ENCODE data around the gene LILRA5.
"Not testable (repeated sequence)": the region's sequence is repeated elsewhere in the genome, so short reads cannot be mapped to it uniquely, and the experiment has no call there.

Gene LILRA5

DNA sequence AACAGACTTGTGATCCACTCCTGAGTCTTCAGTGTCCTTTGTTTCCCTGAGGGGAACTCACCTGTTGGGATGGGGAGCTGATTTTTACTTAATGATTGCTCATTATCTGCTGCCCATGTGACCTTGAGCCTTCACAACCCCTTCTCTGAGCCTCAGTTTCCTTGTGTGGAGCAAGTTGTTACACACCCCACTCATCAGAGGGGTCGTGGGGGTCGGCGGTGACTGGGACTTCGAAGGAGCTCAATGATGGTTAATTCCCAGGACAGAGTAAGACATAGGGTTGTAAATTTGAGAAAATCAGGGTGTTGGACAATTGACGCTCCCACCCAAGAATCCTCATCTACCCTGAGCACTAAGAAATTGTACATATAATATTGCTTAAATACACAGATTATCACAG is 13.5 kb downstream of the LILRA5 start:
- DNase-seq = no peak

DNA sequence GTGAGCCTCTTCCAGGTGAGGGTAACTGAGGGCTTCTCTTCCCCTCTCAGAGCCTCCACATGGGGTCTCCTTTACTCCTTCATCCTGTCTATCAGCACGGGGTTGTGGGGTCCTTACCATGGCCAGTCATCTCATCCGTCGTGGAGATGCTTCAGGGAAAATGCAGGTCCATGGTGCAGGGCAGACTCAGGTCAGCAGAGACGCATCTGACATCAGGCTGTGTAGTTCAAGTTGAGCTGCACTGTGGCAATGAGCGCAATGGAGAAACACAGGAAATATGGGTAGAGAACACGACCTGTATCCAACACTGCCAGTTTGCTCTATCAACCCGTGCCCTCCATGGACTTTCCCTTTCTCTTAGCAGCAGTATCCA is 13.9 kb downstream of the LILRA5 start:
- no peak for DNase-seq

DNA sequence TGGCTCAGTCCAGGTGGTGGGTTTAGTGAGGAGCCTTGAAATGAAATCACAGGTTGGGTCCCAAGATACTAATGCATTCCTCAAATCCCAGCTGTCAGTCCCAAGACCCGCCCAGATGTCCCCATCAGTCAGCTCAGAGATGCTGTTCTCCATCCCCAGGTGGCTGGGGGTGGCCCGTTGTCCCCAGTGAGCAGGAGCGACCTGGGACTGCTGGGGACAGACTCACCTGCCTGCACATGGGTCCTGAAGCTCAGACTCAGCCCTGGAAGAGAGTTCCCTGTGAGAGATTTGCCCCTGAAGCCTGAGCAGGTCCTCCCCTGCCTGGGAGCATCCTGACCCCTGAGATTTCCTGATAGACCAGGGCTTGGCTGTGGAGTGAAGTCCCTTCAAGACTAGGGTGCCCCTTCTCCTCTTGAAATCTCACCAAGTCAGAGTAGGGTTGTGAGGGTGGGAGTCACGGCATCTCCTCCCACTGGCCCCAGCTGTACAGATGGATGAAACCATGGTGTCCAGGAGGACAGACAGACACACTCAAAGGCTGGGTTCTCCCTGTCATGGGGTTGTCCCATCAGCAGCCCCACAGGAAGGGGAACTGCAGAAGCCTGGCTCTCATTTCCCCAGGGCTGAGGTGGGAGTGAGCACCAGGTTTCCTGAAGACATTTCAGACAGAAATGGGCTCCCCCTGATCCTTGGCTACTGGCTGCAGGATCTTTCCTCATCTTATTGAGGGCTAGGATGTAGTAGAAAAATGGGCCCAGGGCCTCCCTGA is 14.4 kb downstream of the LILRA5 start:
- DNase-seq = no peak

DNA sequence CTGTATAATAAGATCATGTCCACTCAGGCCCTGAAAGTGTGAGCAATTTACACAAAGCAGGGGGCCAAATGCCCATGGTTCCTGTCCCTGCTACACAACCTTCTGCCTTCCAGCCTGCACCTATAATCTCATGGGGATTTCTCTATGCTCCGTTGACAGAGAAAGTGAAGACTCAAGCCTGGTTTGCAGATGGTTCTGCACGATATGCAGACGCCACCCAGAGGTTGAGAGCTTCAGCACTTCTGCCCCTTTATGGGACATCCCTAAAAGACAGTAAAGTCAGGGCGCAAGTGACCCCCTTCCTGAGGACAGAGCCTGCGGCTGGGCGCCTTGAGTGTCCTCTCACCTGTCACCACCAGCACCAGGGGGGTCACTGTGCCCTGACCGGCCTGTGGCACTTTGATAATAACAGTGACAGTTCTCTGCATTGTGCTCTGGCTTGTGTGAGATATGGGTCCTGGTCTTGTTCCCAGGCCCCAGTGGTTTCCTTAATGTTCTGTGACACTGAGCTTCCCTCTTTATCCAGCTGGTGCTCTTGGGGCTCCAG is 15.1 kb downstream of the LILRA5 start:
- DNase-seq = no peak

DNA sequence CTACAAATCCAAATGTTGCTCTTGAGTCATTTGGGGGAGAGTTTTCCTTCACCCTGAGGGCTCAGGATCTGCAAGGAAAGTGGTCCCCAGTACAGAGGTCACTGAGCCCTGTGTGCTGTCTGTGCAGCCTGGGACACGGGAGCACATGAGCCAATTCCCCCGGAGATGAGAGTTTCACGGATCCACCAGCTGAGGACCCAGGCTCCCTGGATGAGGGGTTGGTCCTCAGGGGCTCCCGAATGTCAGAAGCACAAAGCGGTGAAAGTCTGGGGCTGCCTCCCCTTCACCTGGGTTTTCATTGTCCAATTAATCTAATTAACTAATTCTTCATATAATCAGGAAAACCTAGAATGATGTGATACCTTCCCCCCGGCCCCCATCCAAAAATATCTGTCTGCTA is 18.4 kb downstream of the LILRA5 start:
- DNase-seq = no peak

DNA sequence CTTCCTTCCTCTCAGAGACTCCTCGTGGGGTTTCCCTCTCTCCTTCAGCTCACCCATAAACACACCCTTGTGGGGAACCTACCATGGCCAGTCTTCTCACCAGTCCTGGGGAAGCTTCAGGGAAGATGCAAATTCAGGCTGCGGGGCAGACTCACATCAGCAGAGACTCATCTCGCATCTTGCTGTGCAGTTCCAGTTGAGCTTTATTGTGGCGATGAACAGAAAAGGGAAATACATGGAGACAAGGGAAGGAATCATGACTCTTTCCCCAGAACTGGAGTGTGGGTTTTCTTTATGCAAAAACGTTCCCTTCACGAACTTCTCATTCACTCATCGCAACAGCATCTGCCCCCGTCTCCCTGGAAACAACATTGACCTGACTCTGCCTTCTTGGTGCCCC is 23.8 kb downstream of the LILRA5 start:
- DNase-seq = not testable (repeated sequence)

DNA sequence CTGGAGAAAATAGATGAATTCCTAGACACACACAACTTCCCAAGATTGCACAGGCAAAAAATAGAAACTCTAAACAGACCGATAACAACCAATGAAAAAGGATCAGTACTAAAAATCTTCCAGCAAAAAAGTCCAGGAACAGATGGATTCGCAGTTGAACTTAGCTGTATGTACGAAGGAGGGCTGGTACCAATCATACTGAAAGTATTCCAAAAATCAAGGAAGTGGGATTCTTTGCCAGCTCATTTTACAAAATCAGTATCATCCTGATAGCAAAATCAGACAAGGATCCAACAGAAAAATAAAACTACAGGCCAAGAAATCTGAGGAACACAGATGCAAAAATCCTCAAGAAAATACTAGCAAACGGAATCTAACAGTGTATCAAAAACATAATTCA is 25.5 kb downstream of the LILRA5 start:
- no peak for DNase-seq

DNA sequence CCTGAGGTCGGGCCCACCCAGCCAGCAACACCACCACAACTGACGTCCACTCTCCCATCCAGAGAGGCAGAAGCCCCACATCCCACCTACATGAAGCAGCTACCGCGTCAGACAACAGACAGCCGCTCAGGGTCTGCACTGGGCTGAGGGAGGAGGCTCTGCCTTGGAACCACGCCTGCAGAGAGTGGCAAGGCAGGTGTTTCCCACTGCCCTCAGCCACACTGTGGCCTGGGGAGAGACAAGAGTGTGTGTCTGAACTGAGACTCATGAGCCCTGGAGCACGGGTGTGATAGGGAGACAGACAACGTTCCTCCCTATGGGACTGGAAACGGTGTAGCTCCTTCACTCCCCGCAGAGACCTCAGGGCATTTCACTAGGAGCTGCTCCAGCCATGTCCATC is 26.7 kb downstream of the LILRA5 start:
- not testable (repeated sequence) for DNase-seq

DNA sequence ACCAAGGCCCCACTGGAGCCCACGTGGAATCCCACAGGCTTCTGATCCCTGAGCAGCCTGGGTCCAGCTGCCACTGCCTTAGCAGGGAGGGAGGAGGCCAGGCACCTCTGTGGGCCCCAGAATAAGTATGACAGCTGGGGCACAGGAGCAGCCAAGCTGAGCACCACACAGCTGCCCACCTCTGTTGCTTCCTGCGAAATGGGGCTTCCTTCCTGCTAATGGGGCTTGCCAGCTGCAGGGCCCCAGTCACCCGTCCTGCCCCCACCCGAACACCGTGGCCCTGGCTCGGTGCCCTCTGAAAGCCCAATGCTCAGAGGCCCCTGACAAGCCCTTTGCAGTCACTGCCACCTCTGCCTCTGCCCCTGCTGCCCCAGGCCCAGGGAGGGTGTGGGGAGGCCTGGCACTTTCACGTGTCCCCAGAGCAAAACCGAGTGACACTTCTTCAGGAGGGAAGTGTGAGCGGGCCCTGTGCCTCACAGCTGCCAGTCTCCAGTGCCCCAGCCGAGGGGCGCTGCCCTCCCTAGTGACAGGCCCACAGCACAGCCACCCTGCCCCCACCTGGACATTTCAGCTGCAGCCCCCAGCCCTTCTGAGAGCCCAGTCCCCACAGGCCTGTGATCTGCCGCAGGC is 27.4 kb downstream of the LILRA5 start:
- DNase-seq = not testable (repeated sequence)

DNA sequence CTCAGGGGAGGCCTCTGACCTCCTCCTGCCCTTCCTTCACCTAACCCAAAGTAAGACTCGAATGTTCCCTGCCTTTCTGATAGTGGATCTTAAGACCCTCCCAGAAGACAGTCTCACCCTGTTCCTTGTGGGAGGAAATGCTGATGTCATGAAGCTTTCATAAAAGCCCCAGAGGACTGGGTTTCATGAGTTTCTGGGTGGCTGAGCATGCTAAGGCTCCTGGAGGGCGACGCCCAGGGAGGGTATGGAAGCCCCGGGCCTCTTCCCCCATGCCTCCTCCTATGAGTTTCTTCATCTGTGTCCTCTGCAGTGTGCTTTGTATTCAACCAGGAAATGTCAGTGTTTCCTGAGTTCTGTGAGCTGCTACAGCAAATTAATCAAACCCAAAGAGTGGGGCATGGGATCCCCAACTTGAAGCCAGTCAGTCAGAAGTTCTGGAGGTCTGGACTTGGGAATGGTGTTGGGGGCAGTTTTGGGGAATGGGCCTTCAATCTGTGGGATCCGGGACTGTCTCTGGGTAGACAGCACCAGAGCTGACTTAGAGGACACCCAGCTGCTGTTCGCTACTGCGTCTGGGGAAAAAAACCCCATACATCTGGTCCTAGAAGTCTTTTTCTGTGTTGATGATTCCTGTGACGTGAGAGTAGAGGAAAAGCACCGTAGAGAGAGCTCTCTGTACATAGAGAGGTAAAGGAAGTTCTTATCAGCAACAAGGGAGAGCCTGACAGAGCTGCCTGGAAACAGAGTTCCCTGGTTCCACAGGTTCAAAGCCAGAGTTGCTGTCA is 30.1 kb downstream of the LILRA5 start:
- no peak for DNase-seq

DNA sequence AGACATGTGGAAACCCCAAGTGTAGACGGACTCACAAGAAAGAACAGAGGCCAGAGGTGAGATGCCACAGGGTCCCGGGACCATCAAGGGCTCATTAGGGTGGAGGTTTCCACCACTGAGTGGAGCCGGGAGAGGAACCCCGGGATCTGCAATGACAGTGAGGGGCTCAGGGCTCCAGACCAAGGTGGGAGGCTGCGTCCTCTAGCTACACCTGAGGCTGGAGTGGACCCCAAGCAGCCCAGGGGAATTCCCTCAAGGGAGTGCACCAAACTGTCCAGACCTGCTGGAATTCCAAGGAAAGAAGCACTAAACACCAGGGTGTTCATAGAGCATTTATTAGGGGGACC is 31.3 kb downstream of the LILRA5 start:
- DNase-seq = not testable (repeated sequence)

DNA sequence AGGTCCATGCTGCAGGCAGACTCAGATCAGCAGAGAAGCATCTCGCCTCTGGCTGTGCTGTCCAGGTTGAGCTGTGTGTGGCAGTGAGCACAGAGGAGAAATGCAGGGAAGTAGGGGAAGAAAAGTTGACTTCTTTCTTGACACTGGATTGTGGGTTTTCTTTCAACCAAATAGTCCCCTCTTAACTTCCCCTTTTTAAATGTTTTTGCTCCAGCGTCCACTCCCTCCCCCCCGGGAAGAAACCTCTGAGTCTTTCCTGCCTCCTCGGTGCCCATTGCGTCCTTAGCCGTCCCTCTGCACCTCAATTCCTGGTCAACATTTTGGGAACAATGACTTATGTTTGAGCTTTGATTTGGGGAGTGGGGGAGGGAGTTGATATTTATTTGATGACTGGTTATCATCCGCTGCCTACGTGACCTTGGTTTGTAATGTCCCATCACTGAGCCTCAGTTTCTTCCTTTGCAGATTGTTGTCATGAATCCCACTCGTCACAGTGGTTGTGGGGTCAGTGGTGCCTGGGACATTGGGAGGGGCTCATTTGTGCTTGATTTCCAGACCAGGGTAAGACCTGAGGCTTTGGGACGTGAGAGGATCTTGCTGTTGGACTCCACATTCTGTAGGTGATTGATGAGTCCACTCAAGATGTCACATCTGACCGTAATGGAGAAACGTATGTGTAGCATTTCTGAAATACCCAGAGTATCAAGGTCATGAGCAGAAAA is 31.8 kb downstream of the LILRA5 start, which contains the start of gene LILRB2:
TSS of gene LILRB2 (minus strand) at position 104 of the 722 bp plus-strand sequence. CDS start 614 bp downstream, outside the sequence.
- DNase-seq = no peak

DNA sequence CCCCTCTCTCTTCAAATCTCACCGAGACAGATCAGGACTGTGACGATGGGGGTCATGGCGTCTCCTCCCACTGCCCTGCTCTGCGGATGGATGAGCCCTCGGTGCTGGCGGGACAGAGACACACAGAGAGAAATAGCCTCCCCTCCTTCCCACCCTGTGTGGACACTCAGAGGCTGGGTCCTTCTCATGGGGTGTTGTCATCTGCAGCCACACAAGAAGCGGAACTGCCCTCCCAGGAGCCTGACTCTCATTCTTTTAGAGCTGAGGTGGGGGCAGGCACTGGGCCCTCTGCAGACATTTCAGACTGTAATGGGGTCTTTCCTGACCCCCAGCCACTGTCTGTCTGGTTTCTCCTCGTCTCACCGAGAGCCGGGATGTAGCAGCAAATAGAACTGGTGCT is 32.5 kb downstream of the LILRA5 start:
- not testable (repeated sequence) for DNase-seq

DNA sequence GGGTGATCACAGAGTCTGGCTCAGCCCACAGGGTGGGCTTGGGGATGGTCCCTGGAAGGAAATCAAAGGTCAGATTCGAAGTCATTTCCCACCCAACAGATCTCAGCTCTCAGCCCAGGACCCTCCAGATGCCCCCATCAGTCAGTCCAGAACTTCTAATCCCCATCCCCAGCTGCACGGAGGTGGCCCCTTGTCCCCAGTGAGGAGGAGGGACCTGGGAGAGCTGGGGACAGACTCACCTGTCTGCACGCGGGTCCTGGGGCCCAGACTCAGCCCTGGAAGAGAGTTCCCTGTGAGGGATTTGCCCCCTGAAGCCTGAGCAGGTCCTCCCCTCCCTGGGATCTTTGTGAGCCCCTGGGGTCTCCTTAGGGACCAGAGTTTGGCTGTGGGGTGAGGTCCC is 32.9 kb downstream of the LILRA5 start:
- DNase-seq = not testable (repeated sequence)

DNA sequence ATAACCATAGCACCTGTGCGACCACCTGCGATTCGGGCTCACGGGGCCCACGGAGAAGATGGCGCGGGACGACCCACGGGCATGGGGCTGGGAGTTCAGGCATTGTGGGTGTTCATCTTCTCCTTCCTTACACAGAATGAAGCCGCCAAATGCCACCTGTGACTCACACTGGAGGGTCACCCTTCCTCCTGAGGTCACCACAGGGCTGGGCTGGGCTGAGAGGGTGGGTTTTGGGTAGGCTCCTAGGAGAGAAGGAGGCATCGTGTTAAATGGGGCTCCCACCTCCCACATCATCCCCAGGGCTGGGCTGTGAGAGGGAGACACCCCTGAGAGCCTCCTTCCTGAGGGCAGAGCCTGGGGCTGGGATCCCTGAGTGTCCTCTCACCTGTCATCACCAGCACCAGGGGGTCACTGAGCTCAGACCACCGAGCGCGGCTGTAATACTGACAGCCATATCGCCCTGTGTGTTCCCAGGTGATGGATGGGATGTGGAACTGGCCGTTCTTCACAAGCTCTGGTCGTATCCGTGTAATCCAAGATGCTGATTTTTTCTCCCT is 33.5 kb downstream of the LILRA5 start:
- no peak for DNase-seq

DNA sequence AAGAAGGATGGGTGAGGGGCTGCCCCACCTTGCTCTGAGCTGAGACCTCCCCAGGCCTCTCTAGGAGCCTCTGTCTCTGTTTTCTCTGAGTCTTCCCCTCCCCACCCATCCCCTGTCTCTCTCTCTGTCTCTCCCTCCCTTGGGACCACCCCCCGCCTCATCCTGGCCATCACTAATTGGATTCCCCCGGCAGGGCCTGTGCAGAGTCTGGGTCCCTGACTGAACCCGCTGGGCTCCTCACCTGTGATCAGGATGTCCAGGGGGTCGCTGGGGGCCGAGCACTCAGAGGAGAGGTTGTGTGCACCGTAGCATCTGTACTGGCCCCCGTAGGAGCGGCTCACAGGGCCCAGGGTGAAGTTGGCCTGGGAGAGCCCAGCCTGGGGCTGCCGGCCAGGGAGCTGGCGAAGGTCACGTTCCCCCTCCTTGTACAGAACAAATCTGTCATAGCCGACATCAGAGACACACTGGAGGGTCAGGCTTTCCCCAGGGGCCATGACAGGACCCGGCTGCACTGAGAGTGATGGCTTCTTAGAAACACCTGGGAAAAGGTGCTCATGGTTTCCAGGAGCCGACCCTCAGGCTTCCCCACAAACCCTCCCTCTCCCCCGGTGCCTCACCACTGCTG is 34.3 kb downstream of the LILRA5 start:
- not testable (repeated sequence) for DNase-seq

DNA sequence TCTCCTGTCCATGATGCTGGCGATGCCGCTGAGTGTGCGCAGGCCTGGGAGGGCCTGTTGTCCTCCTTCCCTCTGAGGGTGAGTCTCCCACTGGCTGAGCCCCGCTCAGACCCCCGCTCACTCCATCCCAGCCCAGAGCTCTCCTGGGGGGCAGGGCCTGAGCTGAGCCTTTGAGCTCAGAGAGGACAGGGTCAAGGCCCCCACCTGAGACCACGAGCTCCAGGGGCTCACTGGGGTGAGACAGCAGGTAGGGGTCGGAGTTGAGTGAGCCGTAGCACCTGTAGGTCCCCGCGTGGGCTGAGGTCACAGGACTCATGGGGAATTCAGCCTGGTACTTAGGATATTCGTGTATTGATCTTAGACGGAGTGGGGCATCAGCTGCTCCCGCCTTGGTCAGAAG is 34.9 kb downstream of the LILRA5 start:
- DNase-seq = not testable (repeated sequence)

DNA sequence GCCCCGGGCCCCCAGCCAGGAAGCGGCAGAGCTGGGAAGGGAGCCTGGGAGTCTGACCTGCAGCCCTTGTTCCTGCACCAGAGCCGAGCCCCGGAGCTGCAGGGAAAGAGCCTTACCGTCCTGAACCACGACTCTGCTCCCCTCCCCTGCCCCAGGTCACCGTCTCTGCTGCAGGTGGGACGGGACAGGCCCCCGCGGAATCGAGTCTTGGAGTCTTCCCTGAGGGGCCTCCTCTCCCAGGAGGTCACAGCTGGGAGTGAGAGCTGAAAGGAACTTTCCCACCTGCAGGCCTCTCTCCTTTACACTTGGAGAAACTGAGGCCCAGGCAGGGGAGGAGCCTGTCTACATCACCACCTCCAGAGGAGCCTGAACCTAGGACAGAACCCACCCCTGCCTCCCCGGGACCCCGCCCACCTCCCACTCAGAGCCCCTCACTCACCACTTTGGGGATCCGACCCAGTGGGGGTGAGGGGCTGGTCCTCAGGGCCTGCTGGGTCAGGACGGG is 35.8 kb downstream of the LILRA5 start:
- not testable (repeated sequence) for DNase-seq

DNA sequence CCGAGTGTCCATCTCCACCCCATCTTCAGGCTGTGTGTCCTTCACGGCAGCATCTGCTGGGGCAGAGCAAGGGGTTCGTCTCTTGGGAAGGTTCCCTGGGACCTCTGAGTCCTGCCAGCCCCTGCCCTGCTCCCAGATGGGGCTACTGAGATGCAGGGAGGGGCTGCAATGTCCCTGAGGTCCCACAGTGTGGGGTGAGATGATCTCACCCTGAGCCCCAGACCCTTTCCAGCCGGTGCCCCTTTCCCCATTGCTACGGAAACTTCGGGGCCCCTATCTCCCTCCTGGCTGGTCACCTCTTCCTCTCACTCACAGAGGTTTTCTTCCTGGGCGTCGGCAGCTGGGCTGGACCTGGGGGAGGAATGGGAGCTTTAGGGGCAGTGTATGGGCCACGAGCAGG is 37.0 kb downstream of the LILRA5 start:
- DNase-seq = no peak

DNA sequence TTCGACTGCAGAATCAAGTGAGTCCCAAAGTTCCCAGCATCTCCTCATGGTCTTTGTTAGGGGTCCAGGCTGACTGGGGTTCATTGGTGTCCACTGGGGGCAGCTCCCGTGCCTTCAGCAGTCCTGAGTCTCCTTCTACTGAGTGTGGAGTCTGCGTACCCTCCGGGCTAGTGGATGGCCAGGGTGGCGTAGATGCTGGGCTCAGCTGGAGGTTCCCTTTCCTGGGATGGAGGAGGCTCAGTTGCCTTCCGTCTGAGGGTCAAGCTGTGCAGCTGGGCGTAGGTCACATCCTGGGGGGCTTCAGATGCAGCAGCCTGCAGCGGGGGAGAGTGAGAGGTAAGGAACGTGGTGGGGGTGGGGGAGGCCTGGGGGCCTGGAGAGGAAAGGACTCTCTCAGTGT is 38.5 kb downstream of the LILRA5 start:
- DNase-seq = not testable (repeated sequence)

DNA sequence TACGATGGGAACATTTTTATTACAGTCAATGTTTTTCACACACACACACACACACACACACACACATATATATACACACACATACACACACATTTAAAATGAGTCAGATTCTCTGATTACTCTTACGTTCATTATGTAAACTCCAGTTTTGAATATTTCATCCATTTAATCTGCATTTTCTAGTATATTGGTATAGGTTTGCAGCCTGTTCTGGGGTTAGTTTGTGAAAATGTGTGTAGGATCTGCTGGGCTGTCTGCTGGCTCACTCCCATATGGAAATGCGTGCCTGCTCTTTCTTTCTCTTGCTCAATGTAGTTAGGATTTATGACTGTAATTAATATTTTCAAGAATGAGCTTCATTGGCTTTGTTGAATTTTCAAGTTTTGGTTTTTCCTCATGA is 39.1 kb downstream of the LILRA5 start:
- no peak for DNase-seq

DNA sequence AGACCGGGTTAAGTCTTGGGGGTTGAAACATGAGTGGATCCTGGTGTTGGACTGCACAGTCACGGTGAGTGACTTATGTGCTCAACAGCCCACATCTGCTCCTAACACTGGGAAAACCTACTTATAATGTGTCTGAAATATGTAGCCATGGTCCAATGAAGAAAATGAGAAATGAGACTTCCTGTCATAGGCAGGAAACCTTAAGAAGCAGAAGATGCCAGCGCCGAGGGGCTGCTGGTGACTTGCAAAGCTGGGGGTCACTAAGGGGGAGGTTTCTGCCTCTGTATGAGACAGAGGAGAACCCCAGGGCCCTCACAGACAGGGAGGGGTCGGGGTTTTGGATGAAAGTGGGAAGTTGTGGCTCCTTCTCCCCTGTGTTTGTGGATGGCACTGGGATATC is 40.8 kb downstream of the LILRA5 start:
- DNase-seq = not testable (repeated sequence)

Measured in left hindlimb (tissue), 1 donor.